ENCODE measurements around the gene IFI30. TPM values are rescaled to one million over a fixed set of nuclear protein-coding genes. Genes with fewer than 3 reads are reported as not detected.

IFI30 gene
- total RNA-seq, 2 donors from 2014 or later, result 47.1 to 95.2 TPM

DNA sequence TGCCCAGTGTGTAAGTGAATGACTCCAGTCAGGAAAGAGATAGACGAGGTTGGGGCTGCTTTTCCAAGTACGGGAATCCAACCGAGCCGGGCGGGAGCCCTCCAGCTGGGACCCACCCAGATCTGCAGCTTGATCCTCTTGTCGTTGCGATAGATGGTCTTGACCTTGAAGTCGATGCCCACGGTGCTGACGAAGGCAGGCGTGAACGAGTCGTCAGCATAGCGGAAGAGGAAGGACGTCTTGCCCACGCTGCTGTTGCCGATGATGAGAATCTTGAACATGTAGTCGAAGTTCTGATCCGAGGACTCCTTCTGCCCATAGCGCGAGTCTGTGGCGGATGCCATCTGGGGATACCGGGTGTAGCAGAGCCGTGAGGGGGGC is 28.8 kb downstream of the IFI30 start:
- H3K4me3 ChIP-seq, result no peak overlapping the region
- no peak overlapping the region for H3K27ac ChIP-seq
- H3K36me3 ChIP-seq, result no peaks in the 10 kb centered on the region
- H3K27me3 ChIP-seq, result no peaks in the 10 kb centered on the region
- TF ChIP-seq, protein P1, sequence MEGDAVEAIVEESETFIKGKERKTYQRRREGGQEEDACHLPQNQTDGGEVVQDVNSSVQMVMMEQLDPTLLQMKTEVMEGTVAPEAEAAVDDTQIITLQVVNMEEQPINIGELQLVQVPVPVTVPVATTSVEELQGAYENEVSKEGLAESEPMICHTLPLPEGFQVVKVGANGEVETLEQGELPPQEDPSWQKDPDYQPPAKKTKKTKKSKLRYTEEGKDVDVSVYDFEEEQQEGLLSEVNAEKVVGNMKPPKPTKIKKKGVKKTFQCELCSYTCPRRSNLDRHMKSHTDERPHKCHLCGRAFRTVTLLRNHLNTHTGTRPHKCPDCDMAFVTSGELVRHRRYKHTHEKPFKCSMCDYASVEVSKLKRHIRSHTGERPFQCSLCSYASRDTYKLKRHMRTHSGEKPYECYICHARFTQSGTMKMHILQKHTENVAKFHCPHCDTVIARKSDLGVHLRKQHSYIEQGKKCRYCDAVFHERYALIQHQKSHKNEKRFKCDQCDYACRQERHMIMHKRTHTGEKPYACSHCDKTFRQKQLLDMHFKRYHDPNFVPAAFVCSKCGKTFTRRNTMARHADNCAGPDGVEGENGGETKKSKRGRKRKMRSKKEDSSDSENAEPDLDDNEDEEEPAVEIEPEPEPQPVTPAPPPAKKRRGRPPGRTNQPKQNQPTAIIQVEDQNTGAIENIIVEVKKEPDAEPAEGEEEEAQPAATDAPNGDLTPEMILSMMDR (IDR thresholded peaks at IDR 0.05), result no peak
- peaks cover 5% of the 10 kb centered on the region for H3K4me1 ChIP-seq
- no peaks in the 10 kb centered on the region for H3K9me3 ChIP-seq
- peak overlapping the region in 1 of 2 donors; percentile 34 for H3K9ac ChIP-seq (ENCODE audit: low read depth in 2 of 2, low read length in 2 of 2)
- intact Hi-C loops (cut with DNase I), result loop anchor here (10.0 kb wide), 1 partner anchor 212 kb away; the partner anchor contains the start of gene SSBP4
- DNase-seq, result no peak

DNA sequence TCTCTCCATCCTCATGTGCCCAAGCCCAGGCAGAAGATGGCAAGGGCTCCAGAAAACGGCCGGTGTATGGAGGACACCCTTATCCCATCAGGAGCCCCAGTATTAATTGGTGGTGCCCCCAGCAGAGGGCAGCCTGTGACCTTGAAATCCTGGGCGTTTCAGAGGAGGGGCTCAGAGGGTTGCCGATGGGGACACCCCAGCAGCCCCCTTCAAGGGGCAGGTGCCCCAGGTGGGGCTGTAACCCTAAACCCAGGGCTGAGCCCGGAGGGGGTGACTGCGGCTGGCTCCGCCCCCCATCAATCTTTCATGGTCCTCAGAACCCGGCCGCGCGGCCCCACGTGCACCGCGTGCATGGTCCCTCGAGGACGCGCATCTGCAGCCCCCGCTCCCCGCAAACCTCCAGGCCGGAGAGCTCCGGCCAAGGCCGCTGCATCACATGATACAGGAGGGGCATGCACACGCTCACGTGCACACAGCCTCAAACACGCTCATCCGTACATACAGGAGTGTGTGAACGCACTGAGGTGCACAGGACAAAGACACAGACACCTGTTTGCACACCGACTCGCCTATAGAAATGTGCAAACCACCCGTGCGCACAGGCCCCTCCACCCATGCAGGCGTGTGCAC is 29.3 kb downstream of the IFI30 start:
- peaks cover 5% of the 10 kb centered on the region for H3K4me1 ChIP-seq
- DNase-seq, result peak; percentile 55
- peak overlapping the region; percentile 85 to 86 for H3K9ac ChIP-seq (ENCODE audit: low read depth in 2 of 2, low read length in 2 of 2)
- peak overlapping the region; percentile 55 for H3K4me3 ChIP-seq
- TF ChIP-seq, protein P1 (IDR thresholded peaks at IDR 0.05), result no peak
- no peaks in the 10 kb centered on the region for H3K36me3 ChIP-seq
- intact Hi-C loops (cut with DNase I), result loop anchor here (10.0 kb wide), 1 partner anchor 212 kb away; the partner anchor contains the start of gene SSBP4
- no peaks in the 10 kb centered on the region for H3K27me3 ChIP-seq
- H3K9me3 ChIP-seq, result no peaks in the 10 kb centered on the region
- no peak overlapping the region for H3K27ac ChIP-seq

DNA sequence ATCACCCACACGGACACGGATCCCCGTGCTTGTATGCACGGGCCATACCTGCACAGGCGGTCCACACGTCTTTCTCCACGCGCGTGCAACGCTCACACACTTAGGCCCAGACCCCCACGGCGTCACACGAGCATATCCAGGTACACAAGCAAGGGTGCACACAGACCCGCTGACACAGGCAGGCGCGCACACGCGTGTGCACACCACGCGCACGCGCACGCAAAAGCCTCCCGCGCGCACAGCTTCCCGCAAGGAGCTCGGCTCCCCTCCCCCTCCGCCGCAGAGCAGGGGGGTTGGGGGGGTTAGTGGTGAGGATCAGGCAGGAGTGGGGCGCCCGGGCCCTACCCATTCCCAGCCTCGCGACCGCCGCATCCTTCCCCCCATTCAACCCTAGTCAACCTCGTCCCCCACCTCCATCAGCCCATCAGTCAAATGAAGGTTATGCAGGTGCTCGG is 29.8 kb downstream of the IFI30 start:
- Histone ChIP-seq H3K27me3 (no peaks in the 10 kb centered on the region), H3K4me1 (peaks cover 5% of the 10 kb centered on the region), H3K4me3 (peak overlapping the region; percentile 55), H3K27ac (no peak overlapping the region), H3K9ac (ENCODE audit: low read depth in 2 of 2, low read length in 2 of 2) (peak overlapping the region; percentile 85 to 86), H3K9me3 (no peaks in the 10 kb centered on the region), H3K36me3 (no peaks in the 10 kb centered on the region)
- TF ChIP-seq, protein P1 (IDR thresholded peaks at IDR 0.05), result no peak
- DNase-seq, result peak; percentile 68
- intact Hi-C loops (cut with DNase I), result loop anchor here (10.0 kb wide), 1 partner anchor 211 kb away; the partner anchor contains the start of gene SSBP4

DNA sequence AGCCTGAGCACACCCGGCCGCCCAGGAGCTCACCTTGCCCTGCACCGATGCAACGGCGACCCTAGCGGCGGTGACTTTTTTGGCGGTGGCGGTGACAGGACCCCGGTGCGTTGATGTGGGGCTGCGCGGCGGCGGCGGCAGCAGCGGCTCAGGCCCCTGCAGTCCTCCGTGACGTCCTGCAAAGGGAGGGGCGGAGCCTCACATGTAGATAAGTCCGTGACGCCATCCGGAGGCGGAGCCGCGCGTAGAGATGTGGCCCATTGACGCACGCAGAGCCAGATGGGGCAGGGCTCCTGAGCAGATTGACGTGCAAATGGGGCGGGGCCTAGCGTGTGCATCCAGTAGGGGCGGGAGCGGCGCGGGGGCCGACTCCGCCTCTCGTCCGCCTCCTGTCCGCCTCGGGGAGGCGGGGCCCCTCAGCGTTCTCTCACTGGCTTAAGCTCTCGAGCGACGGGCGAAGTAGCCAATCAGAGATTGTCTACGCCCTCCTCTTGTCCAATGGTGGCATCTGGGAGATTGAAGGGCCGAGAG is 30.3 kb downstream of the IFI30 start, which contains the start of gene RAB3A:
TSS of gene RAB3A (minus strand) at position 180 of the 531 bp plus-strand sequence. CDS start 1,302 bp downstream, outside the sequence.
- H3K27ac ChIP-seq, result peak within 1 kb of the TSS; percentile 92
- peak within 1 kb of the TSS; percentile 85 to 86 for H3K9ac ChIP-seq (ENCODE audit: low read depth in 2 of 2, low read length in 2 of 2)
- peaks cover 5% of the 10 kb centered on the region for H3K4me1 ChIP-seq
- H3K27me3 ChIP-seq, result no peaks in the 10 kb centered on the region
- intact Hi-C loops (cut with DNase I), result loop anchor here (10.0 kb wide), 1 partner anchor 211 kb away; the partner anchor contains the start of gene SSBP4
- TF ChIP-seq, protein P1 (IDR thresholded peaks at IDR 0.05), result no peak
- H3K4me3 ChIP-seq, result peak within 1 kb of the TSS; percentile 55
- no peaks in the 10 kb centered on the region for H3K36me3 ChIP-seq
- no peaks in the 10 kb centered on the region for H3K9me3 ChIP-seq
- peak; percentile 100 for DNase-seq

DNA sequence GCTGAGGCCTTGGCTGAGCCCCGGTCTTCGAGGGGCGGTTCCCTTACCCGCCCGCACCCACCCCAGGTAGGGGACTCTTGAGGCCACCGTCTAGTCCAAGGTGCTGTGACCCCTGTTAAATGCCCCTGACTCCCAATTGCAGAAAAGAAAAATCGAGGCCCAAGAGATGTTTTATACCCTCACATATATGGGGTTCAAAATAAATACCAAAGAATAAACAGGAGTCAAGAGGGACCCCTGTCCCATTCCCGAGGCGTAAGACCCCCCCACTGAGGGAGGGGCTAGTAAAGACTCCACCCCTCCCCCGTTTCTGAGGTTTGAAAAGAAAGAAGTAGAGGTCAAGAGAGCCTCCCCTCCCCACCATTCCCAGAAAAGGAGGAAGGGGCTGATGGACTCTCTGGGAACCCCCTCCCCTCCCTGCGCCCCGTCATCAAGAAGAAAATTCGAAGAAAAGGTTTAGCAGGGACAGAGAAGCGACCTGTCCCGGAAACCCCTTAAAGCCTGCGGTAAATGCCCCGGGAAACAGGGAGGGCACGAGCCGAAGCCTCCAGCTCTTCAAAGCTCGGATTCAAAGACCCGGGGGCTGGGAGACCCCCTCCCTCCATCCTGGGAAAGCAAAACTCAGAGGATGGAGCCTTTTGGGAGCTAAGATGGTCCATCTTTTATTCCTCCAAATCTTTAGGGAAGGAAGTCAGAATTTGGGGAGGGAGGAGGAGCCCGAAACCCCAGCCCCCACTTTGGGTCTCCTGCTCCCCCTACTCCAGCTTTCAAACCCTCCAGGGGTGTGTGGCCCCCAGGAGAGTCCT is 31.0 kb downstream of the IFI30 start:
- intact Hi-C loops (cut with DNase I), result loop anchor here (5.0 to 10.0 kb wide), 2 partner anchors 48 to 210 kb away; partner anchors contain the start of gene SSBP4
- H3K4me1 ChIP-seq, result peaks cover 5% of the 10 kb centered on the region
- H3K4me3 ChIP-seq, result peak overlapping the region; percentile 53
- no peaks in the 10 kb centered on the region for H3K9me3 ChIP-seq
- DNase-seq, result peak; percentile 75
- H3K27me3 ChIP-seq, result no peaks in the 10 kb centered on the region
- no peaks in the 10 kb centered on the region for H3K36me3 ChIP-seq
- peak overlapping the region; percentile 77 to 83 for H3K9ac ChIP-seq (ENCODE audit: low read depth in 2 of 2, low read length in 2 of 2)
- H3K27ac ChIP-seq, result peak overlapping the region; percentile 92
- TF ChIP-seq, protein P1 (IDR thresholded peaks at IDR 0.05), result no peak

Measured in colonic mucosa (tissue), 4 donors.